Right cardiac atrium (tissue), 5 donors: ENCODE results near the gene TFF2. TPM values are rescaled to one million over a fixed set of nuclear protein-coding genes. Genes with fewer than 3 reads are reported as not detected.
A peak's percentile ranks its signal among the peaks of the same experiment; 100 is the strongest.

Source experiments
- ATAC-seq, 2 donors: fragments of 200-7000 bp; cut with Tn5 transposase; one replicate each; pipeline versions ENCODE4 v1.8.0 to v1.9.1; 2020; ENCODE audit warnings: moderate library complexity in 2 of 2, mild to moderate bottlenecking in 1 of 2
- DNase-seq, 3 donors: peaks; one replicate each; pipeline ENCODE4 v3.0.0-alpha.2; 2020
- H3K27ac ChIP-seq: one replicate; pipeline ENCODE4 v1.5.1; 2013; ENCODE audit warnings: mild to moderate bottlenecking, low read length, control low read depth, moderate library complexity
- H3K27me3 ChIP-seq: one replicate; pipeline ENCODE4 v1.6.1; 2013; ENCODE audit not compliant: control insufficient read depth, insufficient read depth
- H3K4me1 ChIP-seq: one replicate; pipeline ENCODE4 v1.6.1; 2013; ENCODE audit warnings: low read length; ENCODE audit not compliant: control insufficient read depth, insufficient read depth
- H3K4me3 ChIP-seq: one replicate; pipeline ENCODE4 v1.5.1; 2013; ENCODE audit warnings: low read length, control low read depth
- H3K9me3 ChIP-seq: one replicate; pipeline ENCODE4 v1.6.1; 2013; ENCODE audit warnings: low read length; ENCODE audit not compliant: control insufficient read depth
- WGBS: extraction: QIAGEN DNeasy Blood & Tissue Kit; methylation state at CpG from one replicate; pipeline ENCODE4 v1.1.7; 2013; 5-methylcytosine and 5-hydroxymethylcytosine counted together
- intact Hi-C, 4 donors: fragments of 100-400 bp; cut with DNase I; formaldehyde crosslinking; loops; one replicate each; pipeline versions ENCODE4 v1.11.0 to v1.14.0; 2022 to 2023
- polyA plus RNA-seq: library from polyadenylated mRNA; stranded (reverse); fragments of 200-250 nt; gene quantifications from one replicate; pipeline ENCODE4 v1.2.3, GENCODE V29; 2013
- total RNA-seq, 4 donors: library from RNA; stranded (reverse); fragmentation: NEBNext Ultra II Directional; extraction: Animal tissue kit (Norgen Biotek cat#: 25700); gene quantifications; one replicate each; pipeline ENCODE4 v1.2.1, GENCODE V29; 2021
- donor health status: healthy with polysubstance abuse.
- donor health status: DM: no; HTN: yes; CAD: no.
- donor health status: DM: no; HTN: no; CAD: no.
- donor health status: DM: no; HTN: yes; CAD: no; lungs with severe emphysema.
- donor health status: DM: yes; HTN: yes; CAD: no.

TFF2 gene
- total and polyA plus RNA-seq, 5 donors: not detected

GRCh38 chr21:42383331-42383730 lies 32.5 kb upstream of the TFF2 start:
- H3K4me1 ChIP-seq: no peaks in the 10 kb centered on the region
- no peak for DNase-seq
- peaks cover 2% of the 10 kb centered on the region for H3K9me3 ChIP-seq
- H3K27ac ChIP-seq: no peak overlapping the region
- intact Hi-C loops: no loop called here
- no peak for ATAC-seq
- WGBS: 80% methylated on average over 6 of the region's 6 CpGs
- H3K27me3 ChIP-seq: no peaks in the 10 kb centered on the region
- no peak overlapping the region for H3K4me3 ChIP-seq

GRCh38 chr21:42382915-42383314 lies 32.1 kb upstream of the TFF2 start:
- ATAC-seq (no peak), DNase-seq (no peak)
- H3K4me3 ChIP-seq: no peak overlapping the region
- H3K27ac ChIP-seq: no peak overlapping the region
- H3K4me1 ChIP-seq: no peaks in the 10 kb centered on the region
- H3K9me3 ChIP-seq: peaks cover 2% of the 10 kb centered on the region
- H3K27me3 ChIP-seq: no peaks in the 10 kb centered on the region
- intact Hi-C loops: no loop called here
- WGBS: 91% methylated on average over 6 of the region's 6 CpGs

GRCh38 chr21:42381347-42381984 lies 30.7 kb upstream of the TFF2 start:
- Histone ChIP-seq H3K4me3 (no peak overlapping the region), H3K27ac (no peak overlapping the region), H3K4me1 (no peaks in the 10 kb centered on the region), H3K27me3 (no peaks in the 10 kb centered on the region), H3K9me3 (peaks cover 2% of the 10 kb centered on the region)
- intact Hi-C loops: no loop called here
- DNase-seq: no peak
- 60% methylated on average over 1 of the region's 1 CpG for WGBS
- peak in 1 of 2 donors; percentile 42 for ATAC-seq

- H3K9me3 ChIP-seq: peaks cover 2% of the 10 kb centered on the region
- H3K4me1 ChIP-seq: no peaks in the 10 kb centered on the region
- no peak overlapping the region for H3K27ac ChIP-seq
- WGBS: 78% methylated on average over 17 of the region's 17 CpGs
- DNase-seq (no peak), ATAC-seq (no peak)
- intact Hi-C loops: no loop called here
- no peak overlapping the region for H3K4me3 ChIP-seq
- no peaks in the 10 kb centered on the region for H3K27me3 ChIP-seq
These were observed 28.8 kb upstream of the TFF2 start for GRCh38 chr21:42379426-42380215.

- intact Hi-C loops: no loop called here
- no peak for ATAC-seq
- DNase-seq: no peak
- no peaks in the 10 kb centered on the region for H3K4me1 ChIP-seq
- no peaks in the 10 kb centered on the region for H3K27me3 ChIP-seq
- H3K27ac ChIP-seq: no peak overlapping the region
- WGBS: 74% methylated on average over 8 of the region's 8 CpGs
- no peak overlapping the region for H3K4me3 ChIP-seq
- H3K9me3 ChIP-seq: peaks cover 2% of the 10 kb centered on the region
These were observed 27.6 kb upstream of the TFF2 start for GRCh38 chr21:42378418-42378817.

- Histone ChIP-seq H3K27ac (no peak overlapping the region), H3K4me1 (no peaks in the 10 kb centered on the region), H3K27me3 (no peaks in the 10 kb centered on the region), H3K9me3 (peaks cover 2% of the 10 kb centered on the region), H3K4me3 (no peak overlapping the region)
- DNase-seq (no peak), ATAC-seq (no peak)
- intact Hi-C loops: no loop called here
- WGBS: 80% methylated on average over 5 of the region's 5 CpGs
These were observed 27.2 kb upstream of the TFF2 start for GRCh38 chr21:42377951-42378340.

GRCh38 chr21:42377211-42377950 lies 26.6 kb upstream of the TFF2 start:
- Histone ChIP-seq H3K27ac (no peak overlapping the region), H3K27me3 (no peaks in the 10 kb centered on the region), H3K4me1 (no peaks in the 10 kb centered on the region), H3K4me3 (no peak overlapping the region), H3K9me3 (peaks cover 2% of the 10 kb centered on the region)
- 71% methylated on average over 24 of the region's 24 CpGs for WGBS
- ATAC-seq (no peak), DNase-seq (no peak)
- intact Hi-C loops: no loop called here

GRCh38 chr21:42376338-42376982 lies 25.7 kb upstream of the TFF2 start:
- no peak for DNase-seq

GRCh38 chr21:42375966-42376337 lies 25.2 kb upstream of the TFF2 start:
- peak in 1 of 2 donors; percentile 27 for ATAC-seq
- no peaks in the 10 kb centered on the region for H3K9me3 ChIP-seq
- intact Hi-C loops: no loop called here
- H3K4me1 ChIP-seq: no peaks in the 10 kb centered on the region
- no peak overlapping the region for H3K27ac ChIP-seq
- H3K27me3 ChIP-seq: no peaks in the 10 kb centered on the region
- H3K4me3 ChIP-seq: no peak overlapping the region
- WGBS: 86% methylated on average over 3 of the region's 3 CpGs
- DNase-seq: no peak

More at GRCh38 chr21:42376338-42376982, 25.7 kb upstream of the TFF2 start:
- Histone ChIP-seq H3K27ac (no peak overlapping the region), H3K27me3 (no peaks in the 10 kb centered on the region), H3K4me3 (no peak overlapping the region), H3K4me1 (no peaks in the 10 kb centered on the region), H3K9me3 (no peaks in the 10 kb centered on the region)
- ATAC-seq: no peak
- 78% methylated on average over 32 of the region's 32 CpGs for WGBS
- intact Hi-C loops: no loop called here

- ATAC-seq: no peak
- no peaks in the 10 kb centered on the region for H3K27me3 ChIP-seq
These were observed 24.7 kb upstream of the TFF2 start for GRCh38 chr21:42375506-42375905.

More at GRCh38 chr21:42375506-42375905, 24.7 kb upstream of the TFF2 start:
- DNase-seq: no peak
- WGBS: 69% methylated on average over 11 of the region's 11 CpGs
- intact Hi-C loops: no loop called here
- no peaks in the 10 kb centered on the region for H3K4me1 ChIP-seq
- no peak overlapping the region for H3K27ac ChIP-seq
- H3K4me3 ChIP-seq: no peak overlapping the region
- H3K9me3 ChIP-seq: no peaks in the 10 kb centered on the region
